CD8-positive, alpha-beta memory T cell (primary cell): ENCODE measurements around the gene NOVA2. TPM values are rescaled to one million over a fixed set of nuclear protein-coding genes. Genes with fewer than 3 reads are reported as not detected.

Experiments used
- CTCF ChIA-PET: fragments of 350-600 bp; sonication (Branson Sonifier 250); formaldehyde crosslinking; loops from one replicate; lab custom pipeline; 2021; ENCODE audit warnings: antibody characterized with exemption; lab: Charles Lee
- POLR2A ChIA-PET: fragments of 350-600 bp; sonication (Branson Sonifier 250); formaldehyde crosslinking; loops from one replicate; lab custom pipeline; 2021; ENCODE audit warnings: antibody characterized with exemption; lab: Charles Lee
- DNase-seq, 5 donors: peaks; one replicate each; pipeline versions ENCODE4 v3.0.0 to v3.0.0-alpha.2; 2020 to 2022; ENCODE audit warnings: mixed read lengths in 1 of 5
- H3K27ac ChIP-seq: one replicate; pipeline ENCODE4 v1.7.0; 2013; ENCODE audit warnings: low read depth, mild to moderate bottlenecking, low read length, moderate library complexity
- H3K27me3 ChIP-seq: 2 replicates; pipeline ENCODE4 v1.7.0; 2013; ENCODE audit warnings: low read length, mild to moderate bottlenecking; ENCODE audit not compliant: insufficient read depth, poor library complexity, severe bottlenecking
- H3K36me3 ChIP-seq: 2 replicates; pipeline ENCODE4 v1.7.0; 2013; ENCODE audit warnings: mild to moderate bottlenecking, low read length, moderate library complexity; ENCODE audit not compliant: insufficient read depth
- H3K4me1 ChIP-seq: 2 replicates; pipeline ENCODE4 v1.7.0; 2013; ENCODE audit warnings: mild to moderate bottlenecking, low read length, moderate library complexity; ENCODE audit not compliant: insufficient read depth
- H3K4me3 ChIP-seq: 2 replicates; pipeline ENCODE4 v1.7.0; 2013; ENCODE audit warnings: mild to moderate bottlenecking, low read length
- H3K9me3 ChIP-seq: 2 replicates; pipeline ENCODE4 v1.7.0; 2013; ENCODE audit warnings: mild to moderate bottlenecking, low read length
- H3K27ac Mint-ChIP-seq, 8 donors: one replicate each; pipeline ENCODE4 v1.8.0; 2020 to 2021; ENCODE audit warnings: mixed read lengths in 8 of 8, mild to moderate bottlenecking in 6 of 8, inconsistent platforms in 3 of 8, moderate library complexity in 3 of 8
- H3K27me3 Mint-ChIP-seq, 2 donors: one replicate each; pipeline ENCODE4 v1.8.0; 2020 to 2021; ENCODE audit warnings: mixed read lengths in 2 of 2, mild to moderate bottlenecking in 1 of 2, moderate library complexity in 1 of 2
- H3K36me3 Mint-ChIP-seq, 3 donors: one replicate each; pipeline ENCODE4 v1.8.0; 2020 to 2021; ENCODE audit warnings: mixed read lengths in 3 of 3, inconsistent platforms in 1 of 3, mild to moderate bottlenecking in 1 of 3
- H3K4me1 Mint-ChIP-seq, 3 donors: one replicate each; pipeline ENCODE4 v1.8.0; 2020 to 2021; ENCODE audit warnings: mixed read lengths in 3 of 3, inconsistent platforms in 1 of 3, mild to moderate bottlenecking in 1 of 3
- H3K4me3 Mint-ChIP-seq, 7 donors: one replicate each; pipeline ENCODE4 v1.8.0; 2020 to 2021; ENCODE audit warnings: mixed read lengths in 7 of 7, mild to moderate bottlenecking in 6 of 7, moderate library complexity in 4 of 7, inconsistent platforms in 2 of 7
- H3K9me3 Mint-ChIP-seq, 5 donors: one replicate each; pipeline ENCODE4 v1.8.0; 2020 to 2022; ENCODE audit warnings: mixed read lengths in 5 of 5, mild to moderate bottlenecking in 3 of 5, moderate library complexity in 2 of 5, inconsistent platforms in 1 of 5
- polyA plus RNA-seq: library from polyadenylated mRNA; unstranded; fragments of 300-500 nt; fragmentation: Illumina TruSeq; gene quantifications from one replicate; pipeline ENCODE4 v1.2.3, GENCODE V29; 2021
- total RNA-seq, 2 experiments: library from RNA; stranded (reverse); gene quantifications; one replicate each; pipeline ENCODE4 v1.2.3, GENCODE V29; 2021

The NOVA2 gene
- total and polyA plus RNA-seq, 3 experiments from 2014 or later: not detected

DNA sequence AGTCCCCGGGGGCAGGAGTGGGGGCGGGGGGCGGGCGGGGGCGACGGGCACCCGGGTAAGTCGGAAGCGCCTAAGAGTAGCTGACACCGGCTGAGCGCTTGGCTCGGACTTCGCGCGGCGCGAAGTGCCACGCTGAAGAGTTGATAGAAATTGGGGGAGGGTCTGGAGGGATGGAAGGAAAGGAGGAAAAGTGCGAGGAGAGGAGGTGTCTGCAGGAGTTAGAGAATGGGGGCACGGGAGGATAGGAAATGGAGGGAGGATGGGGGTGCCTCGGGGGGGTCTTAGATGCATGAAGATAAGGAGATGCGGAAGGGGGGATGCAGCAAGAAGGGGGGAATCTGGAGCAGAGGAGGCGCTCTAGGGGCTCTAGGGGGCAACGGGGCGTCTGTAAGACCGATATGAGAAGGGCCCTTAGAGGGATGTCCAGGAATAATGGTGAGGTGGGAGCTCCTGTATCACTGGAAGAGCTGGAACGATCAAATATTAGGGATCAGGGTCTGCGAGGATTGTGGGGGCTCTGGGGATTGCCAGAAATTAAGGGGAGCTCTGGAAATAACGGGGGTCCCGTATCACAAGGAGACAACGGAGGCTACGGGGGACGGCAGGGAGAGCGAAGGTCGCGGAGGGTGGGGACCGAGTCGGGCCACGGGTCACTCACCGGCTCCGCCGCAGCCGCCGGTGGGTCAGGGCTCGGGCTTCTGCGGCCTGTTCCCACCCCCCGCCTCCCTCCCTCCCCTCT lies 71.6 kb downstream of the NOVA2 start, which contains the start of gene MYPOP:
MYPOP (minus strand) TSS at position 702 of the 739 bp plus-strand sequence. CDS start 840 bp downstream, outside the sequence.
- Histone ChIP-seq H3K4me1 (peaks cover 16% of the 10 kb centered on the region), H3K9me3 (no peaks in the 10 kb centered on the region), H3K27me3 (no peaks in the 10 kb centered on the region), H3K27ac (peak within 1 kb of the TSS; percentile 68), H3K4me3 (peak within 1 kb of the TSS; percentile 74), H3K36me3 (no peaks in the 10 kb centered on the region)
- peak in 2 of 5 donors; percentile 4 to 14 for DNase-seq
- Mint-ChIP-seq H3K27me3 (peaks cover 0 to 5% of the 10 kb centered on the region in 2 donors), H3K4me1 (peaks cover 17 to 25% (median 19%) of the 10 kb centered on the region in 3 donors), H3K9me3 (no peaks in the 10 kb centered on the region), H3K4me3 (peak within 1 kb of the TSS; percentile 94 to 100 (median 97)), H3K36me3 (peaks cover 0 to 28% (median 0%) of the 10 kb centered on the region in 3 donors), H3K27ac (peak within 1 kb of the TSS; percentile 85 to 98 (median 93))
- CTCF ChIA-PET: interaction anchor here (1.0 to 4.5 kb wide), 6 partner anchors 12 to 107 kb away, joined by 3 to 20 read pairs (median 8); partner anchors contain the start of genes FOXA3, IRF2BP1 and SYMPK
- POLR2A ChIA-PET: interaction anchor here (1.0 to 3.6 kb wide), 5 partner anchors 16 to 724 kb away, joined by 5 to 19 read pairs (median 10); partner anchors contain the start of genes BLOC1S3, CCDC61, IRF2BP1 and SIX5

DNA sequence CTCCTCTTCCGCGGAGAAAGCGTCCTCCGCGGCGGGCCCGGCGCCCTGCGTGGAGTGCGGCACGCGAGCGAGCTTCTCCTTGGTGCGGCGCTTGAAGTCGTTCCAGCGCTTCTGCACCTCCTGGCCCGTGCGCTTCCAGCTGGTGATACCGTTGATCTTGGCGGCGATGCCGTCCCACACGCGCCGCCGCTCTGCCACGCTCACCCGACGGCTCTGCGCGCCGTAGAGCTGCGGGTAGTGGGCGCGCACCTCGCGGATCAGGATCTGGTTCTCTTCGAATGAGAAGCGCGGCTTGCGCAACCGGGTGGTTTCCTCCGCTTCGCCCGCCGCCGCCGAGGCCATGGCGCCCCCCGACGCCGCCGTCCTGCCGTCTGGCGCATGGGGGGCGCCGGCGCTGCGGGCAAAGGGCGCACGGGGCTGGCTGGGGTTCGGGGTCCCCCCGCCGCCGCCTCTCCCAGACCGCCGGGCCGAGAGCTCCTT lies 72.2 kb downstream of the NOVA2 start:
- H3K9me3 ChIP-seq: no peaks in the 10 kb centered on the region
- peak overlapping the region in 1 of 8 donors; percentile 96 for H3K27ac Mint-ChIP-seq
- H3K27me3 ChIP-seq: no peaks in the 10 kb centered on the region
- no peaks in the 10 kb centered on the region for H3K9me3 Mint-ChIP-seq
- no peak overlapping the region for H3K27ac ChIP-seq
- CTCF ChIA-PET: interaction anchor here (1.4 to 4.5 kb wide), 4 partner anchors 11 to 38 kb away, joined by 3 to 20 read pairs (median 15); partner anchors contain the start of genes FOXA3, IRF2BP1 and SYMPK
- DNase-seq: peak in 4 of 5 donors; percentile 13 to 53 (median 38)
- peaks cover 0 to 31% (median 0%) of the 10 kb centered on the region in 3 donors for H3K36me3 Mint-ChIP-seq
- H3K4me3 ChIP-seq: no peak overlapping the region
- H3K27me3 Mint-ChIP-seq: peaks cover 0 to 2% of the 10 kb centered on the region in 2 donors
- peaks cover 16% of the 10 kb centered on the region for H3K4me1 ChIP-seq
- POLR2A ChIA-PET: interaction anchor here (1.9 to 3.6 kb wide), 3 partner anchors 15 to 94 kb away, joined by 10 to 19 read pairs (median 11); partner anchors contain the start of genes CCDC61, IRF2BP1 and SYMPK
- no peaks in the 10 kb centered on the region for H3K36me3 ChIP-seq
- peaks cover 17 to 25% (median 19%) of the 10 kb centered on the region in 3 donors for H3K4me1 Mint-ChIP-seq
- peak overlapping the region in 6 of 7 donors; percentile 45 to 100 (median 70) for H3K4me3 Mint-ChIP-seq

DNA sequence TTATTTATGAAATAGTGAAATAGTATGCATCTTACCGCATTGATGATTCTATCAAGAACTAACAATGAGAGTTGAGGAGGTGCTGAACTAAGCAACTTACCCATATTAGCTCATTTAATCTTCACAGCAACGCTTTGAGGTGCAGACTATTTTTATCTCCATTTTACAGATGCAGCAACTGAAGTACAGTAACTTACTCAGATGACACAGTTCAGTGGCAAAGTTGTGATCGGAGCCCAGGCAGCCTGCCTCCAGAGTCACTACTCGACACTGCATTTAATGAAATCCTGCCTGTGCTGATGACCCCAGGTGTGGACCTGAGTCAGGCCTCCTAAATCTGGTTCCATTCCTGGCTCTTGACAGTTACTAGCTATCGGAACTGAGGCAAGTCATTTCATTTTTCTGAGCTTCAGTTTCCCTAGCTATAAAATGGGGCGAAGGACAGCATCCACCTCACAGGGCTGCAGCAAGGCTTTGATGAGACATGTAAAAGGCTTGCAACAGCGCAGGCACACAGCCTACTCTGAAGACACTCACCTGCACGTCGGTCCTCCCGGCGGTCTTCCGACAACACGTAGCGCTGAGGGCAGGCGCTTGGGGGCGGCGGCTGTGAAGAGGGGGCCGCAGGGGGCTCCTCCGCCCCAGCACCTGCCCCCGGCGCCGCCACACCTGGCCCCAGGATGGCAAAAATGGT lies 72.8 kb downstream of the NOVA2 start:
- Histone ChIP-seq H3K9me3 (no peaks in the 10 kb centered on the region), H3K27me3 (no peaks in the 10 kb centered on the region), H3K27ac (no peak overlapping the region), H3K36me3 (no peaks in the 10 kb centered on the region), H3K4me1 (peaks cover 16% of the 10 kb centered on the region), H3K4me3 (no peak overlapping the region)
- H3K4me3 Mint-ChIP-seq: peak overlapping the region; percentile 46 to 100 (median 60)
- H3K27me3 Mint-ChIP-seq: no peaks in the 10 kb centered on the region
- H3K9me3 Mint-ChIP-seq: no peaks in the 10 kb centered on the region
- H3K36me3 Mint-ChIP-seq: peaks cover 0 to 34% (median 0%) of the 10 kb centered on the region in 3 donors
- POLR2A ChIA-PET: interaction anchor here (3.6 kb wide), 1 partner anchor 14 kb away, joined by 19 read pairs; the partner anchor contains the start of gene IRF2BP1
- CTCF ChIA-PET: interaction anchor here (1.4 to 4.5 kb wide), 3 partner anchors 11 to 37 kb away, joined by 3 to 20 read pairs (median 14); partner anchors contain the start of genes FOXA3 and SYMPK
- H3K4me1 Mint-ChIP-seq: peaks cover 17 to 25% (median 19%) of the 10 kb centered on the region in 3 donors
- peak overlapping the region in 3 of 8 donors; percentile 23 to 68 (median 43) for H3K27ac Mint-ChIP-seq
- no peak for DNase-seq

DNA sequence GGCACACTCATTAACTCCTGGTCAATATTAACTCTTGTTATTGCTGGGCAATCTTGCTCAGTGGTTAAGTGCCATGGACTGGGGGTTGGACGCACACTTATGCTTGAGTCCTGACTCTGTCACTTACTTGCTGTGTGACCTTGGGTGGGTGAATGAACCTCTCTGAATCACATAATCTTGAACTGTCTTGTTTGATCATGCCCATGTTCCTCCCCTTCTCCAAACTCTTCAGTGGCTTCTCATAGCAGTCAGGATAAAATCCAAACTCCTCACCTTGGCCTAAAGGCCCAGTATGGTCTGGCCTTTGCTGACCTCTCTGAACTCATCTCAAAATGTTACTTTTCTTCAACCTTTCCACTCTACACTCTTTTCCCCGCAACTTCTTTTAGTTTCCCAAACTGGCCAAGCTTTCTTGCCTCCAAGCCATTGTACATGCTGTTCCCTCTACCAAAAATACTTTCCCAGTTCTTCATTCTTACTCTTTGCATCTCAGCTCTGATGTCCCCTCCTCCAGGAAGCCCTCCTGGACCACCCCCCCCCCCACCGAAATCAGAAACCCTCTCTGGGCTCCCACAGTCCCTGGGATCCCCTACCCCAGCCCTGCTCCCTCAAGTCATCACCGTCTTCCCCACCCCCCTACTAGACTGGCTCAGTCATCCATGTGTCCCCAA lies 73.6 kb downstream of the NOVA2 start:
- peaks cover 17 to 25% (median 19%) of the 10 kb centered on the region in 3 donors for H3K4me1 Mint-ChIP-seq
- no peaks in the 10 kb centered on the region for H3K27me3 Mint-ChIP-seq
- Histone ChIP-seq H3K4me1 (peaks cover 16% of the 10 kb centered on the region), H3K36me3 (no peaks in the 10 kb centered on the region), H3K27me3 (no peaks in the 10 kb centered on the region), H3K27ac (no peak overlapping the region), H3K9me3 (no peaks in the 10 kb centered on the region), H3K4me3 (no peak overlapping the region)
- peaks cover 0 to 41% (median 0%) of the 10 kb centered on the region in 3 donors for H3K36me3 Mint-ChIP-seq
- peak overlapping the region in 6 of 7 donors; percentile 9 to 60 (median 43) for H3K4me3 Mint-ChIP-seq
- peak overlapping the region in 3 of 8 donors; percentile 15 to 81 (median 43) for H3K27ac Mint-ChIP-seq
- DNase-seq: no peak
- H3K9me3 Mint-ChIP-seq: no peaks in the 10 kb centered on the region
- POLR2A ChIA-PET: interaction anchor here (3.6 kb wide), 1 partner anchor 14 kb away, joined by 19 read pairs; the partner anchor contains the start of gene IRF2BP1
- CTCF ChIA-PET: interaction anchor here (4.5 kb wide), 1 partner anchor 36 kb away, joined by 20 read pairs; the partner anchor contains the start of genes FOXA3 and SYMPK

DNA sequence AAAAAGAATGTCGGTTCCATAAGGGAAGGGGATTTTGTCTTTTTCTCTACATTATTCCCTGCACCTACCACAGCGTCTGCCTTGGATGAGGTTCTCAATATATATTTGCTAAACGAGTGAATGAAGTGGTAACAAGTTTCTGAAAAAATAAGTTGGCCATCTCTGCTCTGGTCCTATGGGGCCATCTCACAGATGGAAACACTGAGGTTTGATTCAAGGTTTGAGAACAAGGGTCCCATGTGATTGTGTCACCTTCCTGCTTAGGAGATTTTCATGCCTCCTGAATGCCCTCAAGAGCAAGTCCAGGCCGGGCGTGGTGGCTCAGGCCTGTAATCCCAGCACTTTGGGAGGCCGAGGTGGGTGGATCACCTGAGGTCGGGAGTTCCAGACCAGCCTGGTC lies 74.4 kb downstream of the NOVA2 start:
- no peak overlapping the region for H3K27ac Mint-ChIP-seq
- Histone ChIP-seq H3K36me3 (no peaks in the 10 kb centered on the region), H3K27ac (no peak overlapping the region), H3K4me1 (peaks cover 16% of the 10 kb centered on the region), H3K9me3 (no peaks in the 10 kb centered on the region), H3K4me3 (no peak overlapping the region), H3K27me3 (no peaks in the 10 kb centered on the region)
- ChIA-PET CTCF (no interaction called here), POLR2A (no interaction called here)
- H3K27me3 Mint-ChIP-seq: no peaks in the 10 kb centered on the region
- DNase-seq: no peak
- H3K4me1 Mint-ChIP-seq: peaks cover 17 to 25% (median 19%) of the 10 kb centered on the region in 3 donors
- H3K4me3 Mint-ChIP-seq: peak overlapping the region in 2 of 7 donors; percentile 63 to 71
- H3K9me3 Mint-ChIP-seq: no peaks in the 10 kb centered on the region
- peaks cover 0 to 44% (median 0%) of the 10 kb centered on the region in 3 donors for H3K36me3 Mint-ChIP-seq

DNA sequence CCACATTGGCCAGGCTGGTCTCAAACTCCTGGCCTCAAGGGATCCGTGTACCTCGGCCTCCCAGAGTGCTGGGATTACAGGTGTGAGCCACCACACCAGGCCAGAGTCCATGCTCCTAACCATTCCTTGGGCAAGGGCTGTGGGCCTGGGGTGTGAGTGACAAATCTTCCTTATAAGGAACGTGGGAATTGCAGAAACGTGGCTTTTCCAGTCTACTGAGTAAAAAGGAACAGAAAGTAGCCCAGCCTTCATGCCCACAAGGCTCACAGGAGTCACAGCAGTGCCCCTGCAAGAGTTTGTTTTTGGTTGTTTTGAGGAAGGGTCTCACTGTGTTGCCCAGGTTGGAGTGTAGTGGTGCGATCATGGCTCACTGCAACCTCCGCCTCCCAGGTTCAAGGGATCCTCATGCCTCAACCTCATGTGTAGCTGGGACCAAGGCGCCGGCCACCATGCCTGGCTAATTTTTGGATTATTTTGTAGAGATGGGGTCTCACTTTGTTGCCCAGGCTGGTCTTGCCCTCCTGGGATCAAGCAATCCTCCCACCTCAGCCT lies 76.3 kb downstream of the NOVA2 start:
- Histone ChIP-seq H3K36me3 (no peaks in the 10 kb centered on the region), H3K4me1 (peaks cover 10% of the 10 kb centered on the region), H3K27me3 (no peaks in the 10 kb centered on the region), H3K27ac (no peak overlapping the region), H3K4me3 (no peak overlapping the region), H3K9me3 (no peaks in the 10 kb centered on the region)
- no peaks in the 10 kb centered on the region for H3K9me3 Mint-ChIP-seq
- peaks cover 18 to 19% (median 19%) of the 10 kb centered on the region in 3 donors for H3K4me1 Mint-ChIP-seq
- H3K4me3 Mint-ChIP-seq: no peak overlapping the region
- no peak for DNase-seq
- no peak overlapping the region for H3K27ac Mint-ChIP-seq
- H3K36me3 Mint-ChIP-seq: peaks cover 0 to 46% (median 2%) of the 10 kb centered on the region in 3 donors
- POLR2A ChIA-PET: interaction anchor here (0.7 kb wide), 1 partner anchor 54 kb away, joined by 5 read pairs; no protein-coding TSS in a partner anchor
- no peaks in the 10 kb centered on the region for H3K27me3 Mint-ChIP-seq
- CTCF ChIA-PET: no interaction called here
